Measurements from ENCODE around the gene SOX6. TPM values are rescaled to one million over a fixed set of nuclear protein-coding genes. Genes with fewer than 3 reads are reported as not detected.

SOX6 gene
- total and polyA plus RNA-seq, 2 experiments from 2014 or later: 0.03 to 0.66 TPM

DNA sequence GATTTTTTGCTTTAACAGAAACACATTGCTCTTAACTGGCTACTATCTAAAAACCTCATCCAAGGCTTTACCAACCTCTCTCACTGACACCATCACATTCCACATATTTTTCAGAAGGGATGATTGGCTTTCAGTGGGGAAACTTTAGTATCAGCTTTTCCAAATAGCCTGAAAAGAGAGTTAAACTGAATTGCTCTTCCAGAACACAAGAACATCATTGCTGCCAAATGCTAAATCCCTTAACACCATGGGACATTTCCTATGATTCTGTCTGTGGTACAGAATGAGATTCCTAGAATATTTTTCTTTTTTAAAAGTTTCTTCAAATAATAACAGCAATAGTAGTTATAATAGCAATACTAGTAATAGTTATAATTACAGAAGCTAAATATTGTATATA, 45.4 kb downstream of the SOX6 start:
- H3K4me3 Mint-ChIP-seq: no peak overlapping the region
- Histone ChIP-seq H3K36me3 (ENCODE audit: insufficient read depth) (no peaks in the 10 kb centered on the region), H3K4me2 (no peak overlapping the region), H3F3A (replicated peaks; ENCODE audit: low read depth) (no peaks in the 10 kb centered on the region), H2AFZ (no peak overlapping the region), H3K27ac (ENCODE audit: low read depth) (no peak overlapping the region), H4K20me1 (replicated peaks; ENCODE audit: insufficient read depth) (no peaks in the 10 kb centered on the region), H3K27me3 (ENCODE audit: insufficient read depth) (no peaks in the 10 kb centered on the region), H3K79me2 (replicated peaks; ENCODE audit: insufficient read depth) (no peaks in the 10 kb centered on the region), H3K4me1 (ENCODE audit: insufficient read depth) (no peaks in the 10 kb centered on the region), H3K4me3 (no peak overlapping the region), H3K9me2 (ENCODE audit: insufficient read depth) (no peaks in the 10 kb centered on the region)
- H3K27me3 Mint-ChIP-seq (ENCODE audit: insufficient read depth, low read depth, poor library complexity): peaks cover 2% of the 10 kb centered on the region
- no peaks in the 10 kb centered on the region; the same call in 2 of the 3 replicates for H3K9me3 Mint-ChIP-seq
- DNase-seq (ENCODE audit: low spot score) (no peak), ATAC-seq (no peak)
- no peak overlapping the region for H3K27ac Mint-ChIP-seq
- no peaks in the 10 kb centered on the region for H3K4me1 Mint-ChIP-seq
- no peak for TF ChIP-seq CREB1 (CRISPR knock-in tag; IDR thresholded peaks at IDR 0.05; ENCODE audit: low read depth)
- TF ChIP-seq, protein P1, sequence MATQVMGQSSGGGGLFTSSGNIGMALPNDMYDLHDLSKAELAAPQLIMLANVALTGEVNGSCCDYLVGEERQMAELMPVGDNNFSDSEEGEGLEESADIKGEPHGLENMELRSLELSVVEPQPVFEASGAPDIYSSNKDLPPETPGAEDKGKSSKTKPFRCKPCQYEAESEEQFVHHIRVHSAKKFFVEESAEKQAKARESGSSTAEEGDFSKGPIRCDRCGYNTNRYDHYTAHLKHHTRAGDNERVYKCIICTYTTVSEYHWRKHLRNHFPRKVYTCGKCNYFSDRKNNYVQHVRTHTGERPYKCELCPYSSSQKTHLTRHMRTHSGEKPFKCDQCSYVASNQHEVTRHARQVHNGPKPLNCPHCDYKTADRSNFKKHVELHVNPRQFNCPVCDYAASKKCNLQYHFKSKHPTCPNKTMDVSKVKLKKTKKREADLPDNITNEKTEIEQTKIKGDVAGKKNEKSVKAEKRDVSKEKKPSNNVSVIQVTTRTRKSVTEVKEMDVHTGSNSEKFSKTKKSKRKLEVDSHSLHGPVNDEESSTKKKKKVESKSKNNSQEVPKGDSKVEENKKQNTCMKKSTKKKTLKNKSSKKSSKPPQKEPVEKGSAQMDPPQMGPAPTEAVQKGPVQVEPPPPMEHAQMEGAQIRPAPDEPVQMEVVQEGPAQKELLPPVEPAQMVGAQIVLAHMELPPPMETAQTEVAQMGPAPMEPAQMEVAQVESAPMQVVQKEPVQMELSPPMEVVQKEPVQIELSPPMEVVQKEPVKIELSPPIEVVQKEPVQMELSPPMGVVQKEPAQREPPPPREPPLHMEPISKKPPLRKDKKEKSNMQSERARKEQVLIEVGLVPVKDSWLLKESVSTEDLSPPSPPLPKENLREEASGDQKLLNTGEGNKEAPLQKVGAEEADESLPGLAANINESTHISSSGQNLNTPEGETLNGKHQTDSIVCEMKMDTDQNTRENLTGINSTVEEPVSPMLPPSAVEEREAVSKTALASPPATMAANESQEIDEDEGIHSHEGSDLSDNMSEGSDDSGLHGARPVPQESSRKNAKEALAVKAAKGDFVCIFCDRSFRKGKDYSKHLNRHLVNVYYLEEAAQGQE (IDR thresholded peaks at IDR 0.05; ENCODE audit: unreplicated experiment): no peak
- TF ChIP-seq EZH2phosphoT487 (IDR thresholded peaks at IDR 0.05; ENCODE audit: unreplicated experiment): no peak
- no peak for TF ChIP-seq POLR2AphosphoS5 (IDR thresholded peaks at IDR 0.05; ENCODE audit: low read depth)
- no peak for TF ChIP-seq STAT1 (IDR thresholded peaks at IDR 0.05; ENCODE audit: unreplicated experiment)
- H3K36me3 Mint-ChIP-seq (ENCODE audit: low read depth): no peaks in the 10 kb centered on the region

DNA sequence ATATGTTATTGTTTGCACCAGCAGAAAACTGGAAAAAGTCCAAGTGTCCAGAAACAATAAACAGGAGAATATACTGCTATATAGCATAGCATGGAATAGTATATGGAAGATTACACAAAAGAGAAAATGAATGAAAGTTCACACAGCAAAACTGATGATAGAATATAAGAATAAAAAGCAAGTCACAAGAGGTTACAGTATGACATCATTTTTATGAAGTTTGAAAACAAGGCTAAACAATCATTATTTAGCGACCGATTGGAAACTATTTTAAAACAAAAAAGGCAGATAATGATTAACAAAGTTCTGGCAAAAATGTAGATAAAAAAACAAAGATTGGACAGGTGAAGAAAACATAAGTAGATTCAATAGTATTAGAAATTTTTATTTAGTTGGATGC, 47.1 kb downstream of the SOX6 start:
- Histone ChIP-seq H3K9me2 (ENCODE audit: insufficient read depth) (no peaks in the 10 kb centered on the region), H2AFZ (no peak overlapping the region), H4K20me1 (replicated peaks; ENCODE audit: insufficient read depth) (no peaks in the 10 kb centered on the region), H3K27ac (ENCODE audit: low read depth) (no peak overlapping the region), H3K27me3 (ENCODE audit: insufficient read depth) (no peaks in the 10 kb centered on the region), H3K4me1 (ENCODE audit: insufficient read depth) (no peaks in the 10 kb centered on the region), H3K4me3 (no peak overlapping the region), H3K36me3 (ENCODE audit: insufficient read depth) (no peaks in the 10 kb centered on the region), H3K4me2 (no peak overlapping the region), H3K79me2 (replicated peaks; ENCODE audit: insufficient read depth) (no peaks in the 10 kb centered on the region), H3F3A (replicated peaks; ENCODE audit: low read depth) (no peaks in the 10 kb centered on the region)
- no peak overlapping the region for H3K27ac Mint-ChIP-seq
- peaks cover 2% of the 10 kb centered on the region for H3K27me3 Mint-ChIP-seq (ENCODE audit: insufficient read depth, low read depth, poor library complexity)
- DNase-seq (ENCODE audit: low spot score): no peak
- no peaks in the 10 kb centered on the region; the same call in 2 of the 3 replicates for H3K9me3 Mint-ChIP-seq
- H3K4me1 Mint-ChIP-seq: no peaks in the 10 kb centered on the region
- no peak overlapping the region for H3K4me3 Mint-ChIP-seq
- no peaks in the 10 kb centered on the region for H3K36me3 Mint-ChIP-seq (ENCODE audit: low read depth)
- ATAC-seq: no peak
- TF ChIP-seq ZNF331 (CRISPR knock-in tag; IDR thresholded peaks at IDR 0.05; ENCODE audit: low read depth): no peak
- TF ChIP-seq STAT1 (IDR thresholded peaks at IDR 0.05; ENCODE audit: unreplicated experiment): no peak
- no peak for TF ChIP-seq EZH2phosphoT487 (IDR thresholded peaks at IDR 0.05; ENCODE audit: unreplicated experiment)
- no peak for TF ChIP-seq EZH2 (IDR thresholded peaks at IDR 0.05; ENCODE audit: low read depth, unreplicated experiment)
- TF ChIP-seq, protein P2, sequence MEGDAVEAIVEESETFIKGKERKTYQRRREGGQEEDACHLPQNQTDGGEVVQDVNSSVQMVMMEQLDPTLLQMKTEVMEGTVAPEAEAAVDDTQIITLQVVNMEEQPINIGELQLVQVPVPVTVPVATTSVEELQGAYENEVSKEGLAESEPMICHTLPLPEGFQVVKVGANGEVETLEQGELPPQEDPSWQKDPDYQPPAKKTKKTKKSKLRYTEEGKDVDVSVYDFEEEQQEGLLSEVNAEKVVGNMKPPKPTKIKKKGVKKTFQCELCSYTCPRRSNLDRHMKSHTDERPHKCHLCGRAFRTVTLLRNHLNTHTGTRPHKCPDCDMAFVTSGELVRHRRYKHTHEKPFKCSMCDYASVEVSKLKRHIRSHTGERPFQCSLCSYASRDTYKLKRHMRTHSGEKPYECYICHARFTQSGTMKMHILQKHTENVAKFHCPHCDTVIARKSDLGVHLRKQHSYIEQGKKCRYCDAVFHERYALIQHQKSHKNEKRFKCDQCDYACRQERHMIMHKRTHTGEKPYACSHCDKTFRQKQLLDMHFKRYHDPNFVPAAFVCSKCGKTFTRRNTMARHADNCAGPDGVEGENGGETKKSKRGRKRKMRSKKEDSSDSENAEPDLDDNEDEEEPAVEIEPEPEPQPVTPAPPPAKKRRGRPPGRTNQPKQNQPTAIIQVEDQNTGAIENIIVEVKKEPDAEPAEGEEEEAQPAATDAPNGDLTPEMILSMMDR (conservative IDR thresholded peaks at IDR 0.05; ENCODE audit: low read depth in 2 of 2): no peak
- TF ChIP-seq ZNF114 (CRISPR knock-in tag; IDR thresholded peaks at IDR 0.05): no peak
- no peak for TF ChIP-seq CREB1 (CRISPR knock-in tag; IDR thresholded peaks at IDR 0.05; ENCODE audit: low read depth)
- TF ChIP-seq, protein P3, sequence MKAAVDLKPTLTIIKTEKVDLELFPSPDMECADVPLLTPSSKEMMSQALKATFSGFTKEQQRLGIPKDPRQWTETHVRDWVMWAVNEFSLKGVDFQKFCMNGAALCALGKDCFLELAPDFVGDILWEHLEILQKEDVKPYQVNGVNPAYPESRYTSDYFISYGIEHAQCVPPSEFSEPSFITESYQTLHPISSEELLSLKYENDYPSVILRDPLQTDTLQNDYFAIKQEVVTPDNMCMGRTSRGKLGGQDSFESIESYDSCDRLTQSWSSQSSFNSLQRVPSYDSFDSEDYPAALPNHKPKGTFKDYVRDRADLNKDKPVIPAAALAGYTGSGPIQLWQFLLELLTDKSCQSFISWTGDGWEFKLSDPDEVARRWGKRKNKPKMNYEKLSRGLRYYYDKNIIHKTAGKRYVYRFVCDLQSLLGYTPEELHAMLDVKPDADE (IDR thresholded peaks at IDR 0.05): no peak

All from GM23338 (cell line).